ENCODE data around the gene FCAR. TPM values are rescaled to one million over a fixed set of nuclear protein-coding genes. Genes with fewer than 3 reads are reported as not detected.
"Not testable (repeated sequence)": the region's sequence is repeated elsewhere in the genome, so short reads cannot be mapped to it uniquely, and the experiment has no call there.

The FCAR gene
- total RNA-seq, 1 experiment from 2014 or later: not detected

DNA sequence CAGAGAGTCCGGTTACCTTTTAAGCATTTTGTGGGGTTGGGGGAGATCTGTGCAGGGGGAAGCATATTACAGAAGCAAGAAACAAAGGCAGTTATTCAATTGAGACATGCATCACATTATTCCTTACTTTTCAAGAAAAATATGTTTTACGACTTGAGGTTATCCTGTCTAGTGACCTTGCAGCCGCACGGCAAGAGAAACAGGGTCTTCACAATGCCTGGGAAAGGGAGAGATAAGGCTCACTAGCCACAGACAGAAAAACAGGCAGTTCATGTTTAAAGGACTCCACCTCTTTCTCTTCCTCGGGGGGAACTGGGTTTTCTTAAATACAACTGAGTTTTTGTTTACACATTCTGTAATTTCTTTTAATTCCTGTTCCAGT, 31.4 kb downstream of the FCAR start:
- DNase-seq (no peak), ATAC-seq (no peak)
- Histone ChIP-seq H3K27ac (ENCODE audit: low read length) (no peak overlapping the region), H3K4me2 (ENCODE audit: low read length) (no peak overlapping the region), H3F3A (ENCODE audit: low read length, unreplicated experiment) (no peaks in the 10 kb centered on the region), H3K9me3 (ENCODE audit: low read length) (no peaks in the 10 kb centered on the region), H3K27me3 (ENCODE audit: low read length) (peaks cover 38% of the 10 kb centered on the region), H3K79me2 (ENCODE audit: low read length) (no peaks in the 10 kb centered on the region), H4K20me1 (ENCODE audit: low read length) (no peaks in the 10 kb centered on the region), H3K36me3 (ENCODE audit: low read depth, low read length) (no peaks in the 10 kb centered on the region), H3K9ac (ENCODE audit: low read length) (no peak overlapping the region), H3K4me1 (ENCODE audit: insufficient read depth, low read length) (no peaks in the 10 kb centered on the region), H2AFZ (ENCODE audit: low read length) (no peak overlapping the region), H3K9me2 (replicated peaks; ENCODE audit: low read length) (no peaks in the 10 kb centered on the region), H3K4me3 (ENCODE audit: low read length) (no peak overlapping the region)
- POLR2A ChIA-PET (ENCODE audit: unreplicated experiment): no interaction called here
- CTCF ChIA-PET: no interaction called here
- TF ChIP-seq EZH2 (IDR thresholded peaks at IDR 0.05; ENCODE audit: low read length, unreplicated experiment): no peak
- TF ChIP-seq, protein P1, sequence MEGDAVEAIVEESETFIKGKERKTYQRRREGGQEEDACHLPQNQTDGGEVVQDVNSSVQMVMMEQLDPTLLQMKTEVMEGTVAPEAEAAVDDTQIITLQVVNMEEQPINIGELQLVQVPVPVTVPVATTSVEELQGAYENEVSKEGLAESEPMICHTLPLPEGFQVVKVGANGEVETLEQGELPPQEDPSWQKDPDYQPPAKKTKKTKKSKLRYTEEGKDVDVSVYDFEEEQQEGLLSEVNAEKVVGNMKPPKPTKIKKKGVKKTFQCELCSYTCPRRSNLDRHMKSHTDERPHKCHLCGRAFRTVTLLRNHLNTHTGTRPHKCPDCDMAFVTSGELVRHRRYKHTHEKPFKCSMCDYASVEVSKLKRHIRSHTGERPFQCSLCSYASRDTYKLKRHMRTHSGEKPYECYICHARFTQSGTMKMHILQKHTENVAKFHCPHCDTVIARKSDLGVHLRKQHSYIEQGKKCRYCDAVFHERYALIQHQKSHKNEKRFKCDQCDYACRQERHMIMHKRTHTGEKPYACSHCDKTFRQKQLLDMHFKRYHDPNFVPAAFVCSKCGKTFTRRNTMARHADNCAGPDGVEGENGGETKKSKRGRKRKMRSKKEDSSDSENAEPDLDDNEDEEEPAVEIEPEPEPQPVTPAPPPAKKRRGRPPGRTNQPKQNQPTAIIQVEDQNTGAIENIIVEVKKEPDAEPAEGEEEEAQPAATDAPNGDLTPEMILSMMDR (conservative IDR thresholded peaks at IDR 0.05; ENCODE audit: low read depth, low read length): no peak
- no peak for TF ChIP-seq EZH2phosphoT487 (IDR thresholded peaks at IDR 0.05; ENCODE audit: borderline replicate concordance, low read length)
- no TSS peak for BruUV-seq (replicated peaks)
- intact Hi-C loops (cut with micrococcal nuclease): no loop called here

DNA sequence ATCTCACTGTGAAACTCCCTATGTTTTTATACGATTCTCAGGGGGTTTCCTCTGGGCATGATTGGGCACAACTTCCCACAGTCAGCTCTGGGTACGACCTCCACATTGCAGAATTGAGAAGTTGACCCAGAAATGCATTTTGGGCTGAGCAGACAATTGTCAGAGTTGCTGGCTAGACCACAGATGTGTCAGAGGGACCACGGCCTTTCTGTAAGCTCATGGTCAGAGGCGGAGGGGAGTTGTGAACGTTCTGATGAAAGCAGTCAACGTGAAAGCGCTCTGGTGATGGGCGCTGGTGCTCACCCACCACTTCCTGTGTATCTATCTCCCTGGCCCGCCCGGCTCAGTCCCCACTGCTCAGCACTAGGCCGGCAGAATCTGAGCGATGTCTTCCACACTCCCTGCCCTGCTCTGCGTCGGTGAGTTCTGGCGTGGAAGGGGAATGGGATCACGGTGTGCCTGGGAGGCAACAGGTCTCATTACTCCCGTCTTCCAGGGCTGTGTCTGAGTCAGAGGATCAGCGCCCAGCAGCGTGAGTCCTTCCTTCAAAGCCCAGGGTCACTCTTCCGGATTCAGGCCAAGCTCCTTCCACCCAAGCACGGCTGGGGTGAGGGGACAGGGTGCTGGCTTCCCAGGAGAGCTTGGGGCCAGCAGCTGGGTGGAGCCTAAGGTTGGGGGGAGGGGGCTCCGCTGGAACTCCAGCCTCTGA, 31.9 kb downstream of the FCAR start, which contains the start of gene NCR1:
NCR1 (plus strand) TSS at position 346 of the 709 bp plus-strand sequence; CDS start at position 386, 40 bp downstream.
- intact Hi-C loops (cut with micrococcal nuclease): no loop called here
- H3K4me1 ChIP-seq (ENCODE audit: insufficient read depth, low read length): no peaks in the 10 kb centered on the region
- H3K27me3 ChIP-seq (ENCODE audit: low read length): peaks cover 34% of the 10 kb centered on the region
- H3K4me3 ChIP-seq (ENCODE audit: low read length): no peak within 1 kb of the TSS
- DNase-seq: no peak
- no peak for ATAC-seq
- POLR2A ChIA-PET (ENCODE audit: unreplicated experiment): no interaction called here
- no peaks in the 10 kb centered on the region for H3K36me3 ChIP-seq (ENCODE audit: low read depth, low read length)
- H3K9me2 ChIP-seq (replicated peaks; ENCODE audit: low read length): no peaks in the 10 kb centered on the region
- H3K9me3 ChIP-seq (ENCODE audit: low read length): no peaks in the 10 kb centered on the region
- H3K79me2 ChIP-seq (ENCODE audit: low read length): no peaks in the 10 kb centered on the region
- no peaks in the 10 kb centered on the region for H3F3A ChIP-seq (ENCODE audit: low read length, unreplicated experiment)
- H2AFZ ChIP-seq (ENCODE audit: low read length): no peak within 1 kb of the TSS
- H4K20me1 ChIP-seq (ENCODE audit: low read length): no peaks in the 10 kb centered on the region
- CTCF ChIA-PET: no interaction called here
- TF ChIP-seq EZH2phosphoT487 (IDR thresholded peaks at IDR 0.05; ENCODE audit: borderline replicate concordance, low read length): no peak
- no peak within 1 kb of the TSS for H3K27ac ChIP-seq (ENCODE audit: low read length)
- no peak within 1 kb of the TSS for H3K9ac ChIP-seq (ENCODE audit: low read length)
- H3K4me2 ChIP-seq (ENCODE audit: low read length): no peak within 1 kb of the TSS
- no TSS peak for BruUV-seq (replicated peaks)

DNA sequence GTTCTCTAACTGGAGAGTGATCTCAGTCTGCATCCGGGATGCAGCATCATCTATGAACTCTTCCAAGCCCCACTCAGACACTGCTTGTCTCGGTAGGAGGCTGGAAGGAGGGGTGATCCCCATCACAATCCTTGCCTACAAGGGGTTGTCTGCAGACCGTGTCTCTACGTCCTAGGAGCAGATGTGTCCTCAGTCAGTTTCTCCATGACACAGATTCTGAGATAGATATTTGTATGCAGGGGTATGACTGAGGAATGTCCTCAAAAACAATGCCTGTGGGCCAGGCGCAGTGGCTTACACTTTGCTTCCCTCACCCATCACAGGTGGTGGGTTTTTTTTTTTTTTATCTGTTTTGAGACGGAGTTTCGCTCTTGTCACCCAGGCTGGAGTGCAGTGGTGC, 32.8 kb downstream of the FCAR start:
- ATAC-seq: no peak

DNA sequence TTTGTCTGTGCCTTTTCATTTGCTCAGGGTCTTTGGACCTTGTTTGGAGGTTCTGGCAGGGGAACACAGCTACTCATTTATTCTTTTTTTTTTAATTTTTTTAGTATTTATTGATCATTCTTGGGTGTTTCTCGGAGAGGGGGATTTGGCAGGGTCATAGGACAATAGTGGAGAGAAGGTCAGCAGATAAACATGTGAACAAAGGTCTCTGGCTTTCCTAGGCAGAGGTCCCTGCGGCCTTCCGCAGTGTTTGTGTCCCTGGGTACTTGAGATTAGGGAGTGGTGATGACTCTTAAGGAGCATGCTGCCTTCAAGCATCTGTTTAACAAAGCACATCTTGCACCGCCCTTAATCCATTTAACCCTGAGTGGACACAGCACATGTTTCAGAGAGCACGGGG, 33.9 kb downstream of the FCAR start:
- H2AFZ ChIP-seq (ENCODE audit: low read length); H3K27ac ChIP-seq (ENCODE audit: low read length); intact Hi-C loops (cut with micrococcal nuclease); H3K79me2 ChIP-seq (ENCODE audit: low read length); H4K20me1 ChIP-seq (ENCODE audit: low read length); H3K4me3 ChIP-seq (ENCODE audit: low read length); H3F3A ChIP-seq (ENCODE audit: low read length, unreplicated experiment); DNase-seq; POLR2A ChIA-PET (ENCODE audit: unreplicated experiment); BruUV-seq (replicated peaks); ATAC-seq; H3K9me3 ChIP-seq (ENCODE audit: low read length); H3K4me1 ChIP-seq (ENCODE audit: insufficient read depth, low read length); H3K36me3 ChIP-seq (ENCODE audit: low read depth, low read length); CTCF ChIA-PET; H3K9me2 ChIP-seq (replicated peaks; ENCODE audit: low read length); H3K4me2 ChIP-seq (ENCODE audit: low read length); H3K9ac ChIP-seq (ENCODE audit: low read length): not testable (repeated sequence)
- peaks cover 32% of the 10 kb centered on the region for H3K27me3 ChIP-seq (ENCODE audit: low read length)

More for the DNA sequence above, 32.8 kb downstream of the FCAR start:
- no peak overlapping the region for H3K27ac ChIP-seq (ENCODE audit: low read length)
- H4K20me1 ChIP-seq (ENCODE audit: low read length): no peaks in the 10 kb centered on the region
- intact Hi-C loops (cut with micrococcal nuclease): no loop called here
- H3K4me1 ChIP-seq (ENCODE audit: insufficient read depth, low read length): no peaks in the 10 kb centered on the region
- no peaks in the 10 kb centered on the region for H3K9me2 ChIP-seq (replicated peaks; ENCODE audit: low read length)
- no peak overlapping the region for H2AFZ ChIP-seq (ENCODE audit: low read length)
- no peak overlapping the region for H3K4me2 ChIP-seq (ENCODE audit: low read length)
- POLR2A ChIA-PET (ENCODE audit: unreplicated experiment): no interaction called here
- no peaks in the 10 kb centered on the region for H3K79me2 ChIP-seq (ENCODE audit: low read length)
- no peak overlapping the region for H3K9ac ChIP-seq (ENCODE audit: low read length)
- CTCF ChIA-PET: no interaction called here
- peaks cover 32% of the 10 kb centered on the region for H3K27me3 ChIP-seq (ENCODE audit: low read length)
- TF ChIP-seq EZH2 (IDR thresholded peaks at IDR 0.05; ENCODE audit: low read length, unreplicated experiment) (no peak), EZH2phosphoT487 (IDR thresholded peaks at IDR 0.05; ENCODE audit: borderline replicate concordance, low read length) (no peak)
- TF ChIP-seq, protein P1 (conservative IDR thresholded peaks at IDR 0.05; ENCODE audit: low read depth, low read length): no peak
- no peak overlapping the region for H3K4me3 ChIP-seq (ENCODE audit: low read length)
- H3K36me3 ChIP-seq (ENCODE audit: low read depth, low read length): no peaks in the 10 kb centered on the region
- H3K9me3 ChIP-seq (ENCODE audit: low read length): no peaks in the 10 kb centered on the region
- no peaks in the 10 kb centered on the region for H3F3A ChIP-seq (ENCODE audit: low read length, unreplicated experiment)
- no TSS peak for BruUV-seq (replicated peaks)
- no peak for DNase-seq

Data from PC-3 (cell line).